Smooth muscle cell (in vitro differentiated cells): ENCODE data around the gene TBC1D20. TPM values are rescaled to one million over a fixed set of nuclear protein-coding genes. Genes with fewer than 3 reads are reported as not detected.

Source experiments
- DNase-seq: peaks from one replicate; lab custom pipeline; 2025; ENCODE audit not compliant: unreplicated experiment; lab: John Stamatoyannopoulos, UW
- H2AFZ ChIP-seq: fragments of 200-600 bp; sonication (generic); 2 replicates; pipeline ENCODE4 v1.6.0; 2016; ENCODE audit warnings: antibody characterized with exemption, low read depth, mild to moderate bottlenecking
- H3F3A ChIP-seq: fragments of 200-600 bp; sonication (generic); 2 replicates; pipeline ENCODE4 v1.6.0; 2017; ENCODE audit warnings: antibody characterized with exemption, low read depth
- H3K27ac ChIP-seq: fragments of 200-600 bp; sonication (generic); 2 replicates; pipeline ENCODE4 v1.5.1; 2016; ENCODE audit warnings: low read depth, mild to moderate bottlenecking
- H3K27me3 ChIP-seq: fragments of 200-600 bp; sonication (generic); 2 replicates; pipeline ENCODE4 v1.6.1; 2016; ENCODE audit warnings: low read depth, mild to moderate bottlenecking
- H3K36me3 ChIP-seq: fragments of 200-600 bp; sonication (generic); 2 replicates; pipeline ENCODE4 v1.5.1; 2016; ENCODE audit warnings: low read depth
- H3K4me1 ChIP-seq: fragments of 200-600 bp; sonication (generic); 2 replicates; pipeline ENCODE4 v1.5.1; 2016; ENCODE audit warnings: low read depth
- H3K4me2 ChIP-seq: fragments of 200-600 bp; sonication (generic); 2 replicates; pipeline ENCODE4 v1.6.0; 2016; ENCODE audit warnings: mild to moderate bottlenecking
- H3K4me3 ChIP-seq: fragments of 200-600 bp; sonication (generic); 2 replicates; pipeline ENCODE4 v1.5.1; 2016; ENCODE audit warnings: mild to moderate bottlenecking
- H3K79me2 ChIP-seq: fragments of 200-600 bp; sonication (generic); 2 replicates; pipeline ENCODE4 v1.6.0; 2016; ENCODE audit warnings: low read depth, mild to moderate bottlenecking
- H3K9ac ChIP-seq: fragments of 200-600 bp; sonication (generic); 2 replicates; pipeline ENCODE4 v1.6.0; 2016; ENCODE audit warnings: low read depth
- H3K9me3 ChIP-seq: fragments of 200-600 bp; sonication (generic); replicated peaks from 2 replicates; pipeline ENCODE4 v1.5.1; 2016; ENCODE audit warnings: low read depth
- H4K20me1 ChIP-seq: fragments of 200-600 bp; sonication (generic); 2 replicates; pipeline ENCODE4 v1.6.0; 2016; ENCODE audit warnings: low read depth
- CTCF ChIP-seq: fragments of 200-600 bp; sonication (generic); IDR thresholded peaks from 2 replicates; pipeline ENCODE4 v1.5.1; 2017; ENCODE audit warnings: borderline replicate concordance, mild to moderate bottlenecking, antibody characterized with exemption; ENCODE audit not compliant: insufficient read depth, poor library complexity, severe bottlenecking
- WGBS: methylation state at CpG from one replicate; pipeline ENCODE4 v1.1.7; 2016; ENCODE audit warnings: low lambda C conversion rate; 5-methylcytosine and 5-hydroxymethylcytosine counted together
- polyA plus RNA-seq: library from polyadenylated mRNA; unstranded; fragments of >200 nt; fragmentation: Nextera tagmentation; extraction: Ambion mirVana; gene quantifications from 2 replicates; pipeline ENCODE4 v1.2.1, GENCODE V29; 2016
- total RNA-seq: library from RNA; depleted of rRNA; stranded (reverse); fragments of >200 nt; gene quantifications from 2 replicates; pipeline ENCODE4 v1.2.3, GENCODE V29; 2014

TBC1D20 gene
- total and polyA plus RNA-seq, 2 experiments from 2014 or later = 41.6 to 41.9 TPM

GRCh38 chr20:420721-421574 is 41.4 kb downstream of the TBC1D20 start:
- H3K4me1 ChIP-seq = no peaks in the 10 kb centered on the region
- no peak overlapping the region for H3K4me3 ChIP-seq
- no peaks in the 10 kb centered on the region for H3K27me3 ChIP-seq
- H3K9ac ChIP-seq = no peak overlapping the region
- WGBS = 96% methylated on average over 48 of the region's 49 CpGs
- peaks cover 3% of the 10 kb centered on the region for H4K20me1 ChIP-seq
- H2AFZ ChIP-seq = no peak overlapping the region
- H3K9me3 ChIP-seq = no peaks in the 10 kb centered on the region
- no peak for DNase-seq
- no peak for TF ChIP-seq CTCF
- H3K27ac ChIP-seq = no peak overlapping the region
- no peaks in the 10 kb centered on the region for H3K36me3 ChIP-seq
- no peak overlapping the region for H3K4me2 ChIP-seq
- H3K79me2 ChIP-seq = no peaks in the 10 kb centered on the region
- no peaks in the 10 kb centered on the region for H3F3A ChIP-seq

- Histone ChIP-seq H3K27ac (no peak overlapping the region), H3K9ac (no peak overlapping the region), H3F3A (no peaks in the 10 kb centered on the region), H3K79me2 (no peaks in the 10 kb centered on the region), H3K36me3 (no peaks in the 10 kb centered on the region), H2AFZ (no peak overlapping the region), H3K4me1 (no peaks in the 10 kb centered on the region), H3K4me3 (no peak overlapping the region), H4K20me1 (peaks cover 3% of the 10 kb centered on the region), H3K9me3 (no peaks in the 10 kb centered on the region), H3K4me2 (no peak overlapping the region), H3K27me3 (no peaks in the 10 kb centered on the region)
- TF ChIP-seq CTCF = no peak
- DNase-seq = no peak
- 100% methylated on average over 12 of the region's 20 CpGs for WGBS
Observed at GRCh38 chr20:420166-420620, 42.1 kb downstream of the TBC1D20 start.

GRCh38 chr20:419556-420165 is 42.7 kb downstream of the TBC1D20 start:
- TF ChIP-seq CTCF = no peak
- Histone ChIP-seq H3K79me2 (peaks cover 4% of the 10 kb centered on the region), H3K27me3 (no peaks in the 10 kb centered on the region), H3K4me3 (no peak overlapping the region), H3K4me1 (no peaks in the 10 kb centered on the region), H3K27ac (no peak overlapping the region), H3K4me2 (no peak overlapping the region), H2AFZ (no peak overlapping the region), H3K9me3 (no peaks in the 10 kb centered on the region), H3K36me3 (no peaks in the 10 kb centered on the region), H4K20me1 (peaks cover 4% of the 10 kb centered on the region), H3F3A (no peaks in the 10 kb centered on the region), H3K9ac (no peak overlapping the region)
- WGBS = 97% methylated on average over 32 of the region's 32 CpGs
- DNase-seq = no peak
